Activated naive CD8-positive, alpha-beta T cell treated with anti-CD3 and anti-CD28 coated beads for 36 hours (primary cell): Measurements from ENCODE around the gene CTSA. TPM values are rescaled to one million over a fixed set of nuclear protein-coding genes. Genes with fewer than 3 reads are reported as not detected.

ENCODE experiments used
- DNase-seq: peaks from one replicate; pipeline ENCODE4 v3.0.0; 2021
- H3K27ac Mint-ChIP-seq: one replicate; pipeline ENCODE4 v1.8.0; 2022; ENCODE audit warnings: mild to moderate bottlenecking, moderate library complexity, mixed read lengths
- H3K27me3 Mint-ChIP-seq: one replicate; pipeline ENCODE4 v1.8.0; 2022; ENCODE audit warnings: mild to moderate bottlenecking, mixed read lengths
- H3K36me3 Mint-ChIP-seq: one replicate; pipeline ENCODE4 v1.8.0; 2021; ENCODE audit warnings: mild to moderate bottlenecking, mixed read lengths
- H3K4me1 Mint-ChIP-seq: one replicate; pipeline ENCODE4 v1.8.0; 2021; ENCODE audit warnings: mixed read lengths
- H3K4me3 Mint-ChIP-seq: one replicate; pipeline ENCODE4 v1.8.0; 2022; ENCODE audit warnings: mild to moderate bottlenecking, moderate library complexity, mixed read lengths
- H3K9me3 Mint-ChIP-seq: one replicate; pipeline ENCODE4 v1.8.0; 2022; ENCODE audit warnings: mixed read lengths
- total RNA-seq, 2 experiments: library from RNA; stranded (reverse); gene quantifications; one replicate each; pipeline ENCODE4 v1.2.3, GENCODE V29; 2021

CTSA gene
- total RNA-seq, 2 experiments from 2014 or later: 45.2 to 45.7 TPM

- no peak for DNase-seq
- Mint-ChIP-seq H3K4me3 (peak overlapping the region; percentile 54), H3K36me3 (peaks cover 21% of the 10 kb centered on the region), H3K27me3 (no peaks in the 10 kb centered on the region), H3K9me3 (no peaks in the 10 kb centered on the region), H3K4me1 (peaks cover 44% of the 10 kb centered on the region), H3K27ac (peak overlapping the region; percentile 60)
Observed at GRCh38 chr20:45882469-45883099, 8.6 kb upstream of the CTSA start.

GRCh38 chr20:45883100-45883469, 8.1 kb upstream of the CTSA start:
- H3K4me1 Mint-ChIP-seq: peaks cover 44% of the 10 kb centered on the region

DNA sequence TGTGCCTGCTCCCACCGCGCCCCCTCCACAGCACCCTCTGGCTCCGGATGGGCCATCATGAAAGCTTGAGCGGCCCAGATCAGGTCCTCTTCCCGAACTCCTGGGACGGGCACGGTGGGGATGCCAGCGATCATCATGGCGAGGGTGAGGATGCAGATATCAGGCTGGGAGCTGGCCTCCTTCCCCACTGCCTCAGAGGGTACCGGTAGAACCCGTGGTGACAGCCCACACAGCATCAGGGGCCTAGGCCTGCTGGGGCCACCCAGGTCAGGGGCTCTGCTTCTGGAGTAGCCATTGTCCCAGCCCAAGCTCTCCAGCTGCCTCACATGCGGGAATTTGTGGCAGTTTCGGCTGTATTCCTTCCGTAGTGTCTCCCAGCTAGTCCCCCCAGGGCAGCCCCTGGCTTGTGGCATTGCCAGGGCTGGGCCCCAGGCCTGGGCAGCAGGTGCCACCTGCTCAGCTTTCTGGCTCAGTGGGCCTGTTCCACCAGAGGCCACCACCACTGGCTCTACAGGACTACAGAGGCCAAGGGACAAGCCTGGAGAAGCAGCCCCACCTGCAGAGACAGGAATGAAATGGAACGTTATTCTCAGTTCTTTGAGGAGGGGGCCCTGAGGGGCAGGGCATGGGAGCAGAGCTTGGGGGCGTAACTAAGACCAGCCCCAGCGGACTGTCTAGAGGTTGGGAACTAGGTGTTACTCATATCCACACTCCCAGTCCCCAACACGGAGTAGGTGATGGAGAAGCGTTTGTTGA, 4.4 kb upstream of the CTSA start:
- H3K27ac Mint-ChIP-seq: no peak overlapping the region
- no peaks in the 10 kb centered on the region for H3K9me3 Mint-ChIP-seq
- H3K4me1 Mint-ChIP-seq: peaks cover 55% of the 10 kb centered on the region
- no peak for DNase-seq
- H3K27me3 Mint-ChIP-seq: no peaks in the 10 kb centered on the region
- H3K4me3 Mint-ChIP-seq: no peak overlapping the region
- H3K36me3 Mint-ChIP-seq: peaks cover 17% of the 10 kb centered on the region

More at GRCh38 chr20:45883100-45883469, 8.1 kb upstream of the CTSA start:
- Mint-ChIP-seq H3K27me3 (no peaks in the 10 kb centered on the region), H3K4me3 (peak overlapping the region; percentile 8), H3K36me3 (peaks cover 21% of the 10 kb centered on the region), H3K9me3 (no peaks in the 10 kb centered on the region), H3K27ac (peak overlapping the region; percentile 60)
- no peak for DNase-seq

GRCh38 chr20:45887346-45887715, 3.8 kb upstream of the CTSA start, which contains the start of gene SPATA25:
TSS of gene SPATA25 (minus strand) at chr20:45887622. CDS start at chr20:45887590, 32 bp downstream.
- Mint-ChIP-seq H3K4me1 (peaks cover 55% of the 10 kb centered on the region), H3K27me3 (no peaks in the 10 kb centered on the region), H3K27ac (no peak within 1 kb of the TSS), H3K36me3 (peaks cover 17% of the 10 kb centered on the region), H3K4me3 (no peak within 1 kb of the TSS), H3K9me3 (no peaks in the 10 kb centered on the region)
- DNase-seq: no peak

DNA sequence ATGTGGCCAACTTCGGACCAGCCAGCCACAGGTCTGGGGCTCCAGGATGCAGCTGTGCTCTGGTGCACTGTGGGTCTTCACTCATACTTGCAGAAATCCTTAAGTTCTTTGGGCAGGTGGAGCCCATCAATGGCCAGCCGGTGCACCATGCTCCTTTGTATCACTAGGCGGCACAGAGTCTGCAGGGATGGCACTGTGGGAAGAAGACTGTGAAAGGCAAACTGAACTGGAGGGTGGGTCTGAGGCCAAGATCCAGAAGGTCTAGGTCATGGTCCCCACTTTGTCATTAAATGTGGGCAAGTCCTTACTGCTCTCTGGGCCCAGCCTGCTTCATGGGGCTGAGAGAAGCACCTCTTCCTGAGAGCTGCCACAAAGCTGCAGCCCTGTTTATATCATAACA, 2.5 kb upstream of the CTSA start:
- no peak for DNase-seq
- Mint-ChIP-seq H3K36me3 (peaks cover 8% of the 10 kb centered on the region), H3K27me3 (no peaks in the 10 kb centered on the region), H3K27ac (no peak overlapping the region), H3K4me3 (no peak overlapping the region), H3K4me1 (peaks cover 51% of the 10 kb centered on the region), H3K9me3 (no peaks in the 10 kb centered on the region)

DNA sequence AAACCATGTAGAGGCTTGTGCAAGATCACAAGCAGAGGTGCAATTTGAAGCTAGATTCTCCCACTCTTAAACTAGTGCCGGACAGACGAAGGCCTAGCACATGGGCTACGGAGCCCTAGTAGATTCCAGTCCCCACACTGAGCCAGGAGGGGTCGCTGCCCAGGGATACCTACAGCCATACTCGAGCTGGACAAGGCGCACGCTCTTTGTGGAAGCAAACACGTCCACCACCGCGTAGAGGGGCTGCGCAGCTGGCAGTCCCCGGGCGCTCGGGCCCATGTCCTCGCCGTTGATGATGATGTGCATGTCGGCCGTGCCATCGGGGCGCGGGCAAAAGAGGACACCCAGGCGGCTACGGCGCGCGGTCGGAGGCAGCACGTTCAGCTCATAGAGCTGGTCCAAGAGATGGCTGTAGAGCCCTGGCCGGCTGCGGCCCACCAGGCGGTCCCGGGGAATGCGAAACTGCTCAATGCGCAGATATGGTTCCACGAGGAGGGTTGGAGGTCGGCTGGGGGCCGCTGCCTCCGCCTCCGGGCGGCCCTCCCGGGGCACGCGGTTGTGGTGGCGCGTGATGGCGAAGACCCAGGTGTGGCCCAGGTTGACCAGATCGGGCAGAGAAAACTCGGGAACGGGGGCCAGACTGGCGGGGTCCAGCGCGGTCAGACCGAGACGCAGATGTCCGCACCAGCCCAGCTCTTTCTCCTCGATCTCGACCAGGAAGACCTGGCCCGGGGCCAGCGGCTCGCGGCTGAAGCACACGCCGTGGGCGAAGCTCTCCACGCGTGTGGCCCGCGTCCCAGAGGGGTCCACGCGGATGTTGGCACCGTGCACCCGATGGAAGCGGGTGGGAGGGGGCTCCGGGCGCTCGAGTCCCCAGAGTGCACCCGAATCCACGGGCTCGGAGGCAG, 804 bp upstream of the CTSA start:
- Mint-ChIP-seq H3K4me1 (peaks cover 46% of the 10 kb centered on the region), H3K27ac (peak overlapping the region; percentile 90), H3K27me3 (no peaks in the 10 kb centered on the region), H3K36me3 (peaks cover 10% of the 10 kb centered on the region), H3K9me3 (no peaks in the 10 kb centered on the region), H3K4me3 (peak overlapping the region; percentile 88)
- peak; percentile 59 for DNase-seq

- no peaks in the 10 kb centered on the region for H3K27me3 Mint-ChIP-seq
- H3K36me3 Mint-ChIP-seq: peaks cover 11% of the 10 kb centered on the region
- DNase-seq: no peak
- peak overlapping the region; percentile 88 for H3K4me3 Mint-ChIP-seq
- H3K27ac Mint-ChIP-seq: peak overlapping the region; percentile 75
- no peaks in the 10 kb centered on the region for H3K9me3 Mint-ChIP-seq
- H3K4me1 Mint-ChIP-seq: peaks cover 35% of the 10 kb centered on the region
Observed at GRCh38 chr20:45892049-45892825, 1.1 kb downstream of the CTSA start.

- H3K27me3 Mint-ChIP-seq: no peaks in the 10 kb centered on the region
- H3K36me3 Mint-ChIP-seq: peaks cover 11% of the 10 kb centered on the region
- H3K4me3 Mint-ChIP-seq: peak overlapping the region; percentile 88
- H3K9me3 Mint-ChIP-seq: no peaks in the 10 kb centered on the region
- peak overlapping the region; percentile 32 for H3K27ac Mint-ChIP-seq
- no peak for DNase-seq
- peaks cover 35% of the 10 kb centered on the region for H3K4me1 Mint-ChIP-seq
Observed at GRCh38 chr20:45892828-45893500, 1.8 kb downstream of the CTSA start.

- no peaks in the 10 kb centered on the region for H3K9me3 Mint-ChIP-seq
- H3K27ac Mint-ChIP-seq: peak overlapping the region; percentile 16
- peaks cover 31% of the 10 kb centered on the region for H3K4me1 Mint-ChIP-seq
- no peaks in the 10 kb centered on the region for H3K27me3 Mint-ChIP-seq
- DNase-seq: no peak
- H3K36me3 Mint-ChIP-seq: peaks cover 11% of the 10 kb centered on the region
- peak overlapping the region; percentile 45 for H3K4me3 Mint-ChIP-seq
Observed at GRCh38 chr20:45893831-45894230, 2.7 kb downstream of the CTSA start.

DNA sequence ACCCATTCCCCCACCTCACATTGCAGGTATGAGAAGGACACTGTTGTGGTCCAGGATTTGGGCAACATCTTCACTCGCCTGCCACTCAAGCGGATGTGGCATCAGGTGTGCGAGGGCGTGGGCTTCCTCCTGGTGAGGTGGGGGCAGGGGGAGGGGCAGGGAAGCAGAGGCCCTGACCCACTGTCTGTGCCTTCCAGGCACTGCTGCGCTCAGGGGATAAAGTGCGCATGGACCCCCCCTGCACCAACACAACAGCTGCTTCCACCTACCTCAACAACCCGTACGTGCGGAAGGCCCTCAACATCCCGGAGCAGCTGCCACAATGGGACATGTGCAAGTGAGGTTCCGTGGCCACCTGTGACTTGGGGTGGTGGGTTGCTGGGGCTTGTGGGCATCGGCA, 3.7 kb downstream of the CTSA start:
- Mint-ChIP-seq H3K27ac (no peak overlapping the region), H3K27me3 (no peaks in the 10 kb centered on the region), H3K4me3 (no peak overlapping the region), H3K4me1 (peaks cover 27% of the 10 kb centered on the region), H3K36me3 (peaks cover 11% of the 10 kb centered on the region), H3K9me3 (no peaks in the 10 kb centered on the region)
- DNase-seq: no peak

- Mint-ChIP-seq H3K27ac (no peak overlapping the region), H3K4me1 (peaks cover 19% of the 10 kb centered on the region), H3K9me3 (no peaks in the 10 kb centered on the region), H3K36me3 (peaks cover 9% of the 10 kb centered on the region), H3K4me3 (no peak overlapping the region), H3K27me3 (no peaks in the 10 kb centered on the region)
- DNase-seq: no peak
Observed at GRCh38 chr20:45896641-45897161, 5.6 kb downstream of the CTSA start.

DNA sequence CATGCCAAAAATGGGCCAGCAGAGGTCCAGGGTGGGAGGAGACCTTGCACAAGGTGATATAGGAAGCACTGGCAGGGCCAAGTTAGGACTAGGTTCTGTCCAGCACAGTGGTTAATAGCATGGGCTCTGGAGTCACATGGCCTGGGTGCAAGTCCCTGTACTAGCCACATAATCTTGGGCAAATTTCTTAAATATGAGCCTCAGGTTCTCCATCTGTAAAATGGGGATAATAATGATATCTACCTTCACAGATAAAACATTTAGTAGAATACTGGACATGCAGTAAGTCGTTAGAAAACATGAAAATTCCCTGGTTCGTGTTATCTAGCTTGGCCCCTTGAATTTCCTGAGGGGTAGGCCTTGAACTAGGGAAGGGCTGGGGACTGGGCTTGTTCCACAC, 6.2 kb downstream of the CTSA start:
- Mint-ChIP-seq H3K4me1 (peaks cover 15% of the 10 kb centered on the region), H3K4me3 (no peak overlapping the region), H3K27ac (no peak overlapping the region), H3K27me3 (no peaks in the 10 kb centered on the region), H3K36me3 (peaks cover 9% of the 10 kb centered on the region), H3K9me3 (no peaks in the 10 kb centered on the region)
- DNase-seq: no peak

DNA sequence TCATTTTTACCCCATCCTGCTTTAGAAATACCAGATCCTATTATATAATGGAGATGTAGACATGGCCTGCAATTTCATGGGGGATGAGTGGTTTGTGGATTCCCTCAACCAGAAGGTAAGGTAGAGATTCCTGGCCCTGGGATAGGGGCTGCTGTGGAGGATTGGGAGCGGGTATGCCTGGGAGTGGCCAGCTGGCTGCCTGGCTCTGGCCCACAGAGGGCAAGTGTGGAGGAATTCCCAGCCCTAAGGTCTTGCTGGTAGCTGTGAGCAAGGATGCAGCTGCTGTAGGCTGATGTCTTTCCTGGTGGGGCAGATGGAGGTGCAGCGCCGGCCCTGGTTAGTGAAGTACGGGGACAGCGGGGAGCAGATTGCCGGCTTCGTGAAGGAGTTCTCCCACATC, 6.6 kb downstream of the CTSA start:
- H3K27me3 Mint-ChIP-seq: no peaks in the 10 kb centered on the region
- no peak overlapping the region for H3K4me3 Mint-ChIP-seq
- H3K9me3 Mint-ChIP-seq: no peaks in the 10 kb centered on the region
- peaks cover 11% of the 10 kb centered on the region for H3K4me1 Mint-ChIP-seq
- no peak overlapping the region for H3K27ac Mint-ChIP-seq
- no peak for DNase-seq
- peaks cover 9% of the 10 kb centered on the region for H3K36me3 Mint-ChIP-seq

DNA sequence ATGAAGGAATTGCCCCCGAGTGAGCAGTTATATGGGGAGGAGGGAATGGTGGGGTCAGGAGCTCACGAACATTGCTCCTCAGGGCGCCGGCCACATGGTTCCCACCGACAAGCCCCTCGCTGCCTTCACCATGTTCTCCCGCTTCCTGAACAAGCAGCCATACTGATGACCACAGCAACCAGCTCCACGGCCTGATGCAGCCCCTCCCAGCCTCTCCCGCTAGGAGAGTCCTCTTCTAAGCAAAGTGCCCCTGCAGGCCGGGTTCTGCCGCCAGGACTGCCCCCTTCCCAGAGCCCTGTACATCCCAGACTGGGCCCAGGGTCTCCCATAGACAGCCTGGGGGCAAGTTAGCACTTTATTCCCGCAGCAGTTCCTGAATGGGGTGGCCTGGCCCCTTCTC, 7.2 kb downstream of the CTSA start:
- no peaks in the 10 kb centered on the region for H3K27me3 Mint-ChIP-seq
- peaks cover 6% of the 10 kb centered on the region for H3K4me1 Mint-ChIP-seq
- H3K9me3 Mint-ChIP-seq: no peaks in the 10 kb centered on the region
- H3K4me3 Mint-ChIP-seq: no peak overlapping the region
- H3K36me3 Mint-ChIP-seq: peaks cover 7% of the 10 kb centered on the region
- no peak for DNase-seq
- no peak overlapping the region for H3K27ac Mint-ChIP-seq
